Mesendoderm (in vitro differentiated cells): ENCODE measurements around the gene STUM.
A peak's percentile ranks its signal among the peaks of the same experiment; 100 is the strongest.
"Not testable (repeated sequence)": the region's sequence is repeated elsewhere in the genome, so short reads cannot be mapped to it uniquely, and the experiment has no call there.

ENCODE experiments used
- DNase-seq: peaks from one replicate; pipeline ENCODE4 v3.0.0; 2013
- H2AK5ac ChIP-seq: 2 replicates; pipeline ENCODE4 v1.6.1; 2013; ENCODE audit warnings: low read length, inconsistent platforms
- H2BK120ac ChIP-seq: 2 replicates; pipeline ENCODE4 v1.6.1; 2013; ENCODE audit warnings: low read depth, mild to moderate bottlenecking, low read length, moderate library complexity, mixed read lengths
- H2BK15ac ChIP-seq: replicated peaks from 2 replicates; pipeline ENCODE4 v1.6.1; 2013; ENCODE audit warnings: low read depth, mild to moderate bottlenecking, moderate library complexity
- H2BK5ac ChIP-seq: 2 replicates; pipeline ENCODE4 v1.6.1; 2013; ENCODE audit warnings: low read length, inconsistent platforms
- H3K18ac ChIP-seq: 2 replicates; pipeline ENCODE4 v1.6.1; 2013; ENCODE audit warnings: mild to moderate bottlenecking, low read length, mixed read lengths
- H3K23ac ChIP-seq: one replicate; pipeline ENCODE4 v1.6.1; 2013; ENCODE audit warnings: low read length
- H3K27ac ChIP-seq: 2 replicates; pipeline ENCODE4 v1.5.1; 2013; ENCODE audit warnings: low read depth, mild to moderate bottlenecking, inconsistent platforms, low read length, moderate library complexity
- H3K27me3 ChIP-seq: 2 replicates; pipeline ENCODE4 v1.6.1; 2013; ENCODE audit warnings: low read length, control low read depth, mild to moderate bottlenecking, inconsistent platforms; ENCODE audit not compliant: insufficient read depth, poor library complexity
- H3K36me3 ChIP-seq: 2 replicates; pipeline ENCODE4 v1.6.1; 2013; ENCODE audit warnings: low read length, inconsistent platforms; ENCODE audit not compliant: control insufficient read depth, insufficient read depth
- H3K4ac ChIP-seq: one replicate; pipeline ENCODE4 v1.6.1; 2013; ENCODE audit warnings: low read depth, mild to moderate bottlenecking, low read length, moderate library complexity
- H3K4me1 ChIP-seq: 2 replicates; pipeline ENCODE4 v1.6.1; 2013; ENCODE audit warnings: low read depth, low read length, inconsistent platforms; ENCODE audit not compliant: control insufficient read depth
- H3K4me2 ChIP-seq: 2 replicates; pipeline ENCODE4 v1.6.1; 2013; ENCODE audit warnings: low read length
- H3K4me3 ChIP-seq: 2 replicates; pipeline ENCODE4 v1.5.1; 2013; ENCODE audit warnings: mild to moderate bottlenecking, low read length
- H3K56ac ChIP-seq: one replicate; pipeline ENCODE4 v1.6.1; 2013; ENCODE audit warnings: low read length
- H3K79me1 ChIP-seq: 2 replicates; pipeline ENCODE4 v1.6.1; 2013; ENCODE audit warnings: low read length, inconsistent platforms
- H3K79me2 ChIP-seq: 2 replicates; pipeline ENCODE4 v1.6.1; 2013; ENCODE audit warnings: mild to moderate bottlenecking, low read length; ENCODE audit not compliant: control insufficient read depth, insufficient read depth
- H3K9ac ChIP-seq: 2 replicates; pipeline ENCODE4 v1.6.1; 2013; ENCODE audit warnings: low read length, inconsistent platforms
- H4K5ac ChIP-seq: one replicate; pipeline ENCODE4 v1.6.1; 2013; ENCODE audit warnings: low read length
- H4K8ac ChIP-seq: one replicate; pipeline ENCODE4 v1.6.1; 2013; ENCODE audit warnings: low read depth, mild to moderate bottlenecking, control low read depth, low read length, moderate library complexity
- WGBS: extraction: QIAGEN DNeasy Blood & Tissue Kit; methylation state at CpG from one replicate; pipeline ENCODE4 v1.1.7; 2013; ENCODE audit warnings: low lambda C conversion rate, missing lambda C conversion rate; ENCODE audit not compliant: insufficient coverage; ENCODE audit errors: extremely low coverage; 5-methylcytosine and 5-hydroxymethylcytosine counted together

Gene STUM

DNA sequence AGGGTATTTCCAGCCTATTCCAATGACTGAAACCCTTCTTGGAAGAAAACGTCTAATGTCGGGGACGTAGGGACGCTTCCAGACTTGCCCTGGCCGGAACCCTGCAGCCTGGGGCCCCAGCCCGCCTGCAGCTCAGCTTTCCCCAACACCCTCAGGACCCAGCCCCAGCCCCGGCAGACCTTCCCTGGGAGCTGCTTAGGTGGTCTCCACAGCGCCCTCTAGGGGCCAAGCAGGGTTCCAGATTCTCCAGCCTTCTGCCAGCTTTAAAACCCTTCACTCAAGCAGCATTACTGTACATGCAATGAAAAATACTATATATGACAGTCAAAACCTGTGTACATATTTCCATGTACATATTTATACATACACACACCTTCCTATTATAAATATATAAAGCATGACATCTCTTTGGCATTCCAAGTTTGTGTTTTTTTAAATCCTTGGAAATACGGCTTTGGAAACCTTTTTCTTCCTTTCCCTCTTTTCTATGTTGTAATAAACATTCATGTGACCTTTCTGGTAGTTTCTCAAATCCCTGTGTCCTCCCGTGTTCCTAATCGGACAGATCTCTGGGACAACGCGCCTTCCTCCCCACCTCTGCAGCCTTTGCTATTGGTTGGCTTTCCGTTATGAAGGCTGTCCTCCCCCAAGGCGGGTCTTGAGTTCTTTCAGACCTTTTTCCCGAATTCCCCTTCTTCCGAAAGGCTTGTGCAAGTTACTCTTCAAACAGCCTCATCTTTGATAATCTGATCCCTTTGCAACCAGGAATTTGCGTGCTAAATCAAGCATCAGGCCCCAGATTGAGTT, 60.3 kb downstream of the STUM start:
- peak; percentile 83 for DNase-seq
- H3K4me2 ChIP-seq, result no peak overlapping the region
- H2BK120ac ChIP-seq, result no peak overlapping the region
- H3K4ac ChIP-seq, result no peak overlapping the region
- no peak overlapping the region for H3K9ac ChIP-seq
- no peak overlapping the region for H4K5ac ChIP-seq
- H2BK15ac ChIP-seq, result no peak overlapping the region
- no peak overlapping the region for H2BK5ac ChIP-seq
- no peak overlapping the region for H3K27ac ChIP-seq
- no peak overlapping the region for H3K18ac ChIP-seq
- no peak overlapping the region for H3K23ac ChIP-seq
- H4K8ac ChIP-seq, result no peak overlapping the region
- H2AK5ac ChIP-seq, result no peak overlapping the region
- H3K27me3 ChIP-seq, result no peaks in the 10 kb centered on the region
- no CpG with 5 or more reads among the region's 18 CpGs for WGBS
- peak overlapping the region; percentile 75 for H3K56ac ChIP-seq
- peaks cover 9% of the 10 kb centered on the region for H3K4me1 ChIP-seq
- no peaks in the 10 kb centered on the region for H3K79me2 ChIP-seq
- no peaks in the 10 kb centered on the region for H3K79me1 ChIP-seq
- H3K36me3 ChIP-seq, result no peaks in the 10 kb centered on the region
- no peak overlapping the region for H3K4me3 ChIP-seq

DNA sequence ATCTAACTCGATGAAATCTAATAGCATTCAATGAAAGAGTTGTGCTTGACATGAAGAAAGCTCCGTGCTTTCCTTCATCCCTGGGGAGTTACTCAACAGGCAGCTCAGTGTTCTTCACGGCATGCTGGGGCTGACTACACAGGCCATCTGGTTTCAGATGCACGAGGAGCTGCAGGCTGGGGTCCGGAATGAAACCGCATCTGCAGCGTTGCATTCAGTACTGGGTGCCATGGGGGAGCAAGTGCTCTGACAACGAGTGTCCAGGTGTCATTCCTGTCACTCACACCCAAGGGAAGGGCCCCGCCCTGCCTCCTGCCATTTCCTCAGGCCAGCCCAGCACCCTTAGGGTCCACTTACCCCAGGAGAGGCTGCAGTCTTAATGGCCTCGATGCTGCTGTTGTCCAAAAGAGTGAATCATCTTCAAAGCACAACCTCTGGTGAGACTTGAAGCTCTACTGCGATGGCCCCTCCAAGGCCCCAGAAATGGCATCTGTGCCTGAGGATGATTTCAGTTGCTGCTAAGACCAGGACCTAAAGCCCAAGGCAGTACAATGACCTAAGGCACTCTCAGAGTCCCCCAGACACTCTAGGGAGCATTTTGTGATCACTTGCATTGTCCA, 61.4 kb downstream of the STUM start:
- H3K79me1 ChIP-seq, result no peaks in the 10 kb centered on the region
- no peaks in the 10 kb centered on the region for H3K79me2 ChIP-seq
- H2AK5ac ChIP-seq, result no peak overlapping the region
- peaks cover 3% of the 10 kb centered on the region for H3K4me1 ChIP-seq
- H4K5ac ChIP-seq, result no peak overlapping the region
- H3K23ac ChIP-seq, result no peak overlapping the region
- H3K9ac ChIP-seq, result no peak overlapping the region
- no peaks in the 10 kb centered on the region for H3K36me3 ChIP-seq
- DNase-seq, result no peak
- H2BK120ac ChIP-seq, result no peak overlapping the region
- H3K27me3 ChIP-seq, result no peaks in the 10 kb centered on the region
- H3K4me2 ChIP-seq, result no peak overlapping the region
- no CpG with 5 or more reads among the region's 11 CpGs for WGBS
- no peak overlapping the region for H3K4ac ChIP-seq
- H3K4me3 ChIP-seq, result no peak overlapping the region
- no peak overlapping the region for H3K18ac ChIP-seq
- no peak overlapping the region for H2BK5ac ChIP-seq
- H3K27ac ChIP-seq, result no peak overlapping the region
- no peak overlapping the region for H4K8ac ChIP-seq
- H3K56ac ChIP-seq, result no peak overlapping the region
- no peak overlapping the region for H2BK15ac ChIP-seq

DNA sequence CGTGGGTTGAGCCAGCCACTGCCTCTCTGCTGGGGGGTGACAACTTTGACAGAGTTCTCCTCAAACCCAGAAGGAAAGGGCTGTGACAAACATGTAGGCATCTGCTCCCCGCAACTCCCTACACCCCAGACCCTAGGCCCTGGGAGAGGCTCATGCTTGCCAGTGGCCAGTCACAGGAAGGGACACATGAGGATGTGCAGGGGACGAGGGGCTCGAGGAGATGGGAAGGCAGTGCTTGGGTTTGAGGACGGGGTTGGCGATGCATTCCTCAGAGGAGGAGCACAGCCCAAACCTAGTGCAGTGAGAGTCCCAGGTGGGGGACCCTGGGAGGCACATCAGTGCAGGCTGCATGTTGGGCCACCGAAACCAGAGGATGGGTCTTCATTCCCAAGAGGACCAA, 62.1 kb downstream of the STUM start:
- Histone ChIP-seq H3K4me3 (no peak overlapping the region), H2AK5ac (no peak overlapping the region), H2BK5ac (no peak overlapping the region), H3K23ac (no peak overlapping the region), H3K4me2 (no peak overlapping the region), H3K27me3 (no peaks in the 10 kb centered on the region), H3K36me3 (no peaks in the 10 kb centered on the region), H3K56ac (no peak overlapping the region), H4K5ac (no peak overlapping the region), H3K18ac (no peak overlapping the region), H4K8ac (no peak overlapping the region), H3K79me1 (no peaks in the 10 kb centered on the region), H3K4ac (no peak overlapping the region), H3K4me1 (peaks cover 3% of the 10 kb centered on the region), H2BK120ac (no peak overlapping the region), H3K27ac (no peak overlapping the region), H2BK15ac (no peak overlapping the region), H3K9ac (no peak overlapping the region), H3K79me2 (no peaks in the 10 kb centered on the region)
- WGBS, result no CpG with 5 or more reads among the region's 7 CpGs
- no peak for DNase-seq

DNA sequence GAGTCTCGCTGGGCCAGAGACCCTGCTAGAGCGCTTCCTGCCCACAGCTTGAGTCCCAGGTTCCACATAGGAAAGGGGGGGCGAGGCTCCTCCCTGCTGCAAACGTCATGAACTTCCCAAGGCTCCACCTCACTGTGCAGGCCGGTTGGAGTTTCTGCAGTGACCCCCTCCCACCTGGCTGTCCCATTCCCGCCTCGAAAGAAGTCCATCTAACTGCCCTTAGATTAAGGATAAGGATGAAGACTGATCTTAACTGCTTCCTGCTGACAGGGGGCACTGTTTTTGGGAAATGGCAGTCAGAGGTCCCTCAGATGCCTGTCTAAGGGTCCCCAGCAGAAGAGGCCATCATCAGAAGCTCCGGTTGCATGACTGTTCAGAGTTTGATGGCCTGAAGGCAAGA, 62.7 kb downstream of the STUM start:
- Histone ChIP-seq H2BK120ac (no peak overlapping the region), H3K79me2 (no peaks in the 10 kb centered on the region), H3K4me2 (no peak overlapping the region), H4K5ac (no peak overlapping the region), H3K27me3 (no peaks in the 10 kb centered on the region), H2BK5ac (no peak overlapping the region), H2BK15ac (no peak overlapping the region), H3K4ac (no peak overlapping the region), H3K56ac (no peak overlapping the region), H2AK5ac (no peak overlapping the region), H3K4me1 (peaks cover 3% of the 10 kb centered on the region), H4K8ac (no peak overlapping the region), H3K79me1 (no peaks in the 10 kb centered on the region), H3K9ac (no peak overlapping the region), H3K18ac (no peak overlapping the region), H3K36me3 (no peaks in the 10 kb centered on the region), H3K23ac (no peak overlapping the region), H3K4me3 (no peak overlapping the region), H3K27ac (no peak overlapping the region)
- no CpG with 5 or more reads among the region's 8 CpGs for WGBS
- peak; percentile 50 for DNase-seq

DNA sequence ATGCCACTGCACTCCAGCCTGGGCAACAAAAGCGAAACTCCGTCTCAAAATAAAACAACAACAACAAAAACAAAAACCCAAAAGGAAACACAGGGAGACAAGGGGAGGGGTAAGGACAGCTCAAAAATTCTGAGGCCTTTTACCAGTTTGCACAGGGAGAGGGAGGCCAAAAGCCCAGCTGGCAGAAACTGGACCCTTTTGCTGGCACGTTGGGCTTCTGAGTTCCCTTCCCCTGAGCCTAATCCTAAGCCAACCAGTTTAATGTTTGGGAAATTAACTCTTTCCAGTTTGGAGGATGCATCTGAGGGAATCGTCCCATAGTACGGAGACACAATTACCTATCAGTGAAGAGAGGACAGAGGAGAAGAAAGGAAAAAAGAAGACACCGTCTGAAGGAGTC, 63.4 kb downstream of the STUM start:
- H3K4me3 ChIP-seq, H3K27ac ChIP-seq, H3K36me3 ChIP-seq, H3K23ac ChIP-seq, H2BK120ac ChIP-seq, H2BK5ac ChIP-seq, H3K79me1 ChIP-seq, H3K79me2 ChIP-seq, H3K27me3 ChIP-seq, DNase-seq, H3K4me2 ChIP-seq, H3K4me1 ChIP-seq, H2AK5ac ChIP-seq, H3K9ac ChIP-seq, H3K4ac ChIP-seq, H2BK15ac ChIP-seq, H3K18ac ChIP-seq, H4K8ac ChIP-seq, H3K56ac ChIP-seq, H4K5ac ChIP-seq: not testable (repeated sequence)
- WGBS, result no CpG with 5 or more reads among the region's 6 CpGs
